HG03460 (cell line): ENCODE results near the gene CERS6.

Experiments
- ATAC-seq: cut with Tn5 transposase; IDR thresholded peaks from one replicate; pipeline ENCODE4 v1.9.1; 2021; ENCODE audit not compliant: unreplicated experiment

The CERS6 gene

DNA sequence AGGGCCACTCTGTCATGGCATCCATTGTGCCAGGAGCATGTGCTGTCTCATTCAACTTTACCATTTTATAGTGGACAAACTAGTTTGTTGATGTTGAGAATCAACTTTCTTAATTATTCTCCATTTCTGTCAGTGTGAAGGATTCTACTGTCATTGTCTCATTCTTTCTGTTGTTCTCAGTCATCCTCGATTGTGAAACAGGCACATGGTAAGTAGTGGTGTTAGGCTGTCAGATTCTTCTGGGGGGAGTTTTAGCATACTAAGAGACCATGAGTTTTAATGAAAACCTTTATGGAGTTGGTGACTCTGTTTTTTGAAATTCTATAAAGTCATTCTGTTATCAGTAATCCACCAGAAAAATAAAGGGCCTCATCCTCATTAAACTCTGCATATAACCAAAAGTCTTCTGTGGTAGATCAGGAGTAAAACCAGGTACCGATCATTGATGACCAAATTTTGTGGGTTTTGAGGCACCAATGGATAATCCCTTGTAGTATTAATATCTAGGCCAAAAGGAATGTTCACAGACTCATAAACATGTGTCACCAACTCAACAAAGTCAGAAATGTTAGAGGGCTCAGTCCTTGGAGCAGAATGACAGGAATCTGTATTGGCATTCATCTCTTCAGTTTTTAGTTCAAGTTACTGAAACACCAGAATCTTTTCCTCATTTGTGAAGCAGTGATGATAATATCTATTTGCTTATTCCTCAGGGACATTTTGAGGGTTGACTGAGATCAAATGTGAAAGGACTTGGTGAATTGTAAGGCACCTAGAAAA lies 73.2 kb downstream of the CERS6 start:
- ATAC-seq, result no peak

DNA sequence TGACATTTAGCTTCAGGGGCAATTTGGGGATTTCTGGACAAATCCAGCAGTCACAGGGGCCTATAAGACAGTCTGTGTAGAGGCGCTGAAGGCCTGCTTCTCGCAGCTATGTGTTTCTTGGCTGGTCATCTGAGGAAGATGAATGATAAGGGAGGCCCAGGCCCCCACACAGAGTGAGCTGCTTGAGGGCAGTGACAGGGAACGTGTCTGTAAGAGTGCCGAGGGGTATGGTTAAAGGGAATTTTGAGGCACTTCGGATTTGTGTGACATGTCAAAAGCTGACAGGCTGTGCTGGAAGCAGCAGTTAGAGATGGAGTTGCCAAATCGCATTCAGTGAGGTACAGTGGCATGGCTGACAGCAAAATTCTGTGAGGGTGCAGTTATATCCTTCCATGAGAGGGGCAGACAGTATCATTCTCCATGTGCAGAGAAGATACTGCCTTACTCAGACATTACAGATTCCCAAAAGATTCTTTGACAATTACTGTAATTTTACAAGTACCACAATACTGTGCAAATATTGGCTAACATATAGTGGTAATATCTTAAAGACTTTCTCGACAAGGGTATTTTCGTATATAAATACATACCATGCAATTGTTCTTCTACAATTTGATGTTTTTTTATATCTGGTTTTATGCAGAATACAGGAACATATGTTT lies 74.0 kb downstream of the CERS6 start:
- ATAC-seq, result no peak

- peak; percentile 44 for ATAC-seq
Observed at GRCh38 chr2:168530982-168531622, 75.0 kb downstream of the CERS6 start.

DNA sequence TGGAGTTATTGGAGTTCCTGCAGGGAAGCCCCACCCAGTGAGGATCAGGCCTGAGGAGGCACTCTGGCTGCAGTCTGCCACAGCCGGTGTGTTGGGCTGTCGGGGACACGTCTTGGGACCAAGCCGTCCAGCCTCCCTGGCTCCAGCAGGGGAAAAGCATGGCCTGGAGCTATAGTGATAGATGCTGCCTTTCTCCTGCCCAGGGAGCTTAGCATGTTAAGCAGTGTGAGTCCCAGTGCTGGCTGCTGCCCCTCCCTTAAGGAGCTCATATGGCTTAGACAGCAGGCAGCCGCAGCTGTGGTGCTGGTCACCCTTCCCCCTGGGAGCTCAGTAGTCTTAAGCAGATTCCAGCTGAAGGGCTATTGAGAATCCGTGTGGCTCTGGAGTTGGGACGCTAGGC lies 78.9 kb downstream of the CERS6 start:
- no peak for ATAC-seq

GRCh38 chr2:168536925-168537466 lies 80.9 kb downstream of the CERS6 start:
- ATAC-seq, result no peak

DNA sequence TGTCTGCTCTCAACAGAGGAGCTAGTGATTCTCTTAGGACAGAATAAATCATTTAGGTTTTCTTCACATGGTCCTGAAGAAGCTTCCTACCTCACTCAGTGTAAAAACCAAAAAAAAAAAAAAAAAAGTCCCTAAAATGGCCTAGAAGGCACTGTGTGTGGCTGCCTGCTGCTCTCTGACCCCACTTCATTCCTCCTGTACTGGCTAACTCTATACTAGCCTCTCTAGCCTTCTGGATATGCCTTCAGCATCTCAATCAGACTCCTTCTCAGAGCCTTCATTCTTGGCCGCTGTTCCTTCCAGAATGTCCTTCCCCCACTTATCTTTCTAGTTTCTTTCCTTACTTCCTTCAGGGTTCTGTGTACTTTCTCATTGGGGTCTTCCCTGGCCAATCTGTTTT lies 82.1 kb downstream of the CERS6 start:
- ATAC-seq, result no peak

DNA sequence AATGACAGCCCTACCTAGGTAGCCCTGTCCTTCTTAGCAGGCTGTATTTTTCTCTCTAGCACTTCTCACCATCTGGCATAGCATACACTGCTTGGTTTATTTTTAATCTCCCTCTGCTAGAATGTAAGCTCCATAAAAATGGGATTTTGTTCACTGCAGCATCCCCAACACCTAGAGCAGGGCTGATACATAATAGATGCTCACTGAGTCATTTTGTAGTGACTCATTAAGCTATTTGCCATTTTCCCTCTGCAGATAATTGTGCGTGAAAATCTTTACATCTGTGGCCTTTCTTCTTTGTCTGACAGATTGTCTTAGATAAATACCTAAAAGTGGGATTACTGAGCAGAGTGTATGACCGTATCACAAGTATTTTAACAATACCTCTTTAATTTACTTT lies 82.5 kb downstream of the CERS6 start:
- no peak for ATAC-seq

DNA sequence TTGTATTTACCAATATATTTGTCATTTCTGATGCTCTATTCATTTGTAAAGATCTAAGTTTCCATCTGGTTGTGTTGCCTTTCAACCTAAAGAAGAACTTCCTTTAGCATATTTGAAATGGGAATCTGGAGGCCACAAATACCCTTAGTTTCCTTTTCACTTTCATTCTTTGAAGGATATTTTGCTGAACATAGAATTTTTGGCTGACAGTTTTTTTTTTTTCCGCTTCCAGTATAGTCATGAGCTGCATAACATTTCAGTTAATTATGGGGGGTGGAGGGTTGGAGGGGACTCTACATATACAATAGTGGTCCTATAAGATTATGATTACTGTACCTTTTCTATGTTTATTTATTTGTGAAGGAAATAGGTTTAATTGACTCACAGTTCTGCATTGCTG lies 83.9 kb downstream of the CERS6 start:
- ATAC-seq, result no peak

- no peak for ATAC-seq
Observed at GRCh38 chr2:168541858-168542257, 85.8 kb downstream of the CERS6 start.

- no peak for ATAC-seq
Observed at GRCh38 chr2:168543037-168543436, 87.0 kb downstream of the CERS6 start.

DNA sequence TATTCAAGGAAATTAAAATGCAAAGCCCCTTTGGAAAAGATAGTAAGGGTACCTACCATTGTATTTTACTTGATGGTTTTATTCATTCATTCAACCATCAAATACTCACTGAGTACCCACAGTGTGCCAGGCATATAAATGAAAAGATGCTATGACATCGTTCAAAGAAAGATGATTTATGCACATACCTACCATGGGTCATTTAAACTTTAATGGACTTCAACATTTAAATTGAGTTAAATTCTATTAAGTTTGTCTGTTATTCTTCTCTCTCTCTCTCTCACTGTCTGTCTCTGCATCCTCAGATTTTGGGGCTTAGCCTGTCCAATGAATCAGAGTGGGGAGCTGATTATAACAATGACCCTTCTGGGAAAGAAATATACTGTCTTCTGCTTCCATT lies 87.9 kb downstream of the CERS6 start:
- no peak for ATAC-seq

- ATAC-seq, result no peak
Observed at GRCh38 chr2:168545439-168546082, 89.5 kb downstream of the CERS6 start.

DNA sequence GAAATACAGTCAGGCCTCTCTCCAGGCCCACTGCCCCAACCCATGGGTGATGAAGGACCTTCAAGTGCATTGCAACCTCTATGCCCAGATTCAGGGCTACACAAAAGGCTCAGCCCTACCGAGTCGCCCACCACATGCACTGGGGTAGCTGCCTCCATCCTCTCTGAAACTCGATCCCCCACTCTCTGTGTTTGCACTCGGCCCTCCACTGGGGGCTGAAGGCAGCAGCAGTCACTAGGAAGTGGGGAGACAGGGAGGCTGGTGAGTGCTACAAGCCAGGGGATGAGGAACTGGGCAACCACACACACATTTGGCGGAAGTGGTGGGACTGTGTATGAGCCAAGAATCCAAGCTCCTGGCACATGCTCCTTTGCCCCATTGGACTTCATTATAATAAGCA lies 94.6 kb downstream of the CERS6 start:
- no peak for ATAC-seq

DNA sequence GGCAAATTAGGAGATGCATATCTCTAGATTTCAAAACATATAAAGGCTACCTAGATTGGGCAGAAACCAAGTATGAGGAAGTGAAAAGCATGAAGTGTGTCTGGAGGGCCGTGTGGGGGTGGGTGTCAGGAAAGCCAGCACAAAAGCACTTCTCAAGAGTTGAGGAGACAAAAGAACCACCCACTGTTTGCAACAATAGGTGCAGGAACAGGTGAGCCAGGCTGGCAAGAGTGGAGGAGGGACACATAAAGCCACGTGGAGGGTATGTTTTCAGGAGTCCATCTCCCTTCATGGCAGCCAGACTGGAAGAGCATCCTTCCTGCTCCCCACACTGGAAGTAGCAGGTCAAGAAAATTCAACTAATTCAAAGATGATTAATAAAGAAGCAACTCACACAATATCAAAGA lies 96.4 kb downstream of the CERS6 start:
- peak; percentile 99 for ATAC-seq

DNA sequence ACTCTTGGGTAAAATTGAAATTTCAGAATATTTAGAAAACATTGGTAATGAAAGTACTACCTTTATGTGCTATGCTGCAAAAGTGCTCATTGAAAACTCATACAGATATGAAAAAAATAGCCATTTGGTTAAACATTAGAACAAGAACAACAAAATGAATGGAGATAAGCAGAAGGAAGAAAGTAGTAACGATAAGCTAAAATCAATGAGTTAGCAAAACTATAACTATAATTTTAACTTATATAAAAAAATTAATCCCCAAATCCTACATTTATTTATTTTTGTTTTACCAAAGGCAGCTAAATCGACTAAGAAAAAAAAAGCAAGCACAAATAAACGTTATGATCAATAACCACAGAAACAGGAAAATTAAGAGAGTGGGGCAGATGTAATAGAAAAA lies 99.2 kb downstream of the CERS6 start:
- ATAC-seq, result no peak

DNA sequence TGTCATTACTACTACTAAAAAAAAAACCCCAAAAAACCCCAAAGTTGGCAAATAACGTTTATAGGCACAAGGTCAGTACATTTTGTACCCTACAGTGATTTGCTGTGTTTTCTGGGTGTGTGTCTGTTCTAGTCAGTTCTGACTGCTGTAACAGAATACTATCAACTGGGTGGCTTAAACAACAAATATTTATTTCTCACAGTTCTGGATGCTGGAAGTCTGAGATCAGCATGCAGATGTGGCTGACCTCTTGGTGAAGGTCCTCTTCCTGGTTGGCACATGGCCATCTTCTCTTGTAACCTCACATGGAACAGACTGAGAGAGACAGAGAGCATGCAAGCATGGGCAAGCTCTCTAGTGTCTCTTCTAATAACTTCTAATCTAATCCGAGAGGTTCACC lies 103.1 kb downstream of the CERS6 start:
- ATAC-seq, result no peak

DNA sequence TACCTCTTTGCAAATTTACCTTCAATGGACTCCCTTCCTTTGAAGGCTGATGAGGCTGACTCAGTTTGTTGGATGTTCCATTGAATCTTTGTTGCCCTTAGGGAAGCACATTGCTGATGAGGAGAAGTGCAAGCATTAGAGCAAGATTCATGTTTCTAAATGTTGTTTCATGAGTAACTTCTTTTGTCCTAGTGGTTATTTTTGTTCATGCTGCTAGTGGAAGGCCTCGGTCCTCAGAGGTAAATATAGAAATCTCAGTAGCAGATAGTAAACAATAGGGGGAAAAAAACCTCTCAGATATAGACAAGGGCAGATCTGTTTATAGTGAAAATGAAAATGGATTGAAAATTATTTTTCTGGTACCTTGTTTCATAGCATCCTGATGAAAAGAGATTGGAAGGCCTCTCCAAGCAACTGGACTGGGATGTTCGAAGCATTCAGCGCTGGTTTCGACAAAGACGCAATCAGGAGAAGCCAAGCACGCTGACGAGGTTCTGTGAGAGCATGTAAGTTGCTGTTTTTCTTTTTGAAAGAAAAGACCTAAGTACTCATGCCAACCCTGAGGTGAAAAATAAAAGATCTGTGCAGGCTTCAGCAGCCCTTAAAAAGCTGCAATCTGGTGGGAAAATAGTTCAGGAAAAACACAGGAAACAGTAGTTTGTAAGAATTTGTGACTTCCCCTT lies 104.9 kb downstream of the CERS6 start:
- ATAC-seq, result no peak

GRCh38 chr2:168561991-168562390 lies 105.9 kb downstream of the CERS6 start:
- no peak for ATAC-seq

GRCh38 chr2:168562971-168563370 lies 106.9 kb downstream of the CERS6 start:
- no peak for ATAC-seq

DNA sequence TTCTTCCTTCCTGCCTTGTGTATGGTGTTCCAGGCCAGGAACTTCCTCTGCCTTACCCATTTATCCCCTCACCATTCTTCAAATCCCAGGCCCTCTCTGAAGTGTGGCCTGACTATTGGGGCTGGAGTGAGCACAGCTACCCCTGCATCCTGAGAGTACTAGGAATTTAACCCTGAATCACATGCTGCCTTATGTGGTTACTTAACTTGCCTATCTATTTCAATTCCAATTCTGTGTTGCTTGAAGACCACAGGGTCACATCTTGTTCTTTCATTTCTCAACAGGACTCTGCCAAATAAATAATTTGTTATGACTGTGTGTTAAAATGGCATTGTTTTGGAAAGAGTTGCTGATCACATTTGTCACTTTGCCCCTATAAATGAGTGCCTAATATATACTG lies 108.6 kb downstream of the CERS6 start:
- ATAC-seq, result no peak

GRCh38 chr2:168565112-168565511 lies 109.0 kb downstream of the CERS6 start:
- ATAC-seq, result no peak
